SK-N-MC (cell line): ENCODE results near the gene ADCY9.
A peak's percentile ranks its signal among the peaks of the same experiment; 100 is the strongest.
"Not testable (repeated sequence)": the region's sequence is repeated elsewhere in the genome, so short reads cannot be mapped to it uniquely, and the experiment has no call there.

Source experiments
- DNase-seq: peaks from one replicate; pipeline ENCODE4 v3.0.0-alpha.2; 2011; ENCODE audit warnings: low read depth, low spot score
- H3K27ac ChIP-seq: fragments of 200-600 bp; sonication (generic); 2 replicates; pipeline ENCODE4 v1.5.1; 2016; ENCODE audit warnings: mixed run types
- H3K36me3 ChIP-seq: fragments of 200-600 bp; sonication (generic); 2 replicates; pipeline ENCODE4 v1.6.1; 2017; ENCODE audit warnings: antibody characterized with exemption, low read length, mixed read lengths; ENCODE audit not compliant: insufficient read depth
- H3K4me3 ChIP-seq: fragments of 200-600 bp; sonication (generic); 2 replicates; pipeline ENCODE4 v1.5.1; 2016
- H3K9ac ChIP-seq: fragments of 200-600 bp; sonication (generic); 2 replicates; pipeline ENCODE4 v1.8.0; 2017; ENCODE audit warnings: mixed run types, mixed read lengths; ENCODE audit not compliant: insufficient read length
- H3K9me3 ChIP-seq: fragments of 200-600 bp; sonication (generic); 2 replicates; pipeline ENCODE4 v1.6.1; 2017; ENCODE audit warnings: low read depth, mild to moderate bottlenecking, antibody characterized with exemption, low read length, moderate library complexity, mixed read lengths
- EZH2 ChIP-seq: fragments of 200-600 bp; sonication (generic); IDR thresholded peaks from one replicate; pipeline ENCODE4 v1.6.1; 2017; ENCODE audit warnings: antibody characterized with exemption
- FOXP2 ChIP-seq: optimal IDR thresholded peaks from 2 replicates; pipeline ENCODE3; 2011; ENCODE audit warnings: mild to moderate bottlenecking, moderate library complexity; ENCODE audit not compliant: insufficient read depth; ENCODE audit errors: extremely low read length, control extremely low read depth
- POLR2AphosphoS5 ChIP-seq: IDR thresholded peaks from 2 replicates; pipeline ENCODE4 v1.6.1; 2012; ENCODE audit warnings: mild to moderate bottlenecking, low read depth, low read length, borderline replicate concordance

ADCY9 gene

GRCh38 chr16:3938843-3939624 lies 177.2 kb downstream of the ADCY9 start:
- Histone ChIP-seq H3K9me3 (no peaks in the 10 kb centered on the region), H3K27ac (0 out of 2 replicates have a peak overlapping the region, but pooled peaks have one; percentile 20), H3K4me3 (peak overlapping the region; percentile 68), H3K9ac (peak overlapping the region; percentile 40), H3K36me3 (no peaks in the 10 kb centered on the region)
- TF ChIP-seq FOXP2, result peak; percentile 54
- no peak for TF ChIP-seq EZH2
- TF ChIP-seq POLR2AphosphoS5, result no peak
- DNase-seq, result no peak

- no peak for TF ChIP-seq POLR2AphosphoS5
- no peak for TF ChIP-seq EZH2
- no peak for TF ChIP-seq FOXP2
- no peak overlapping the region for H3K27ac ChIP-seq
- H3K9me3 ChIP-seq, result no peaks in the 10 kb centered on the region
- no peak for DNase-seq
- H3K9ac ChIP-seq, result no peak overlapping the region
- no peaks in the 10 kb centered on the region for H3K36me3 ChIP-seq
- peak overlapping the region; percentile 68 for H3K4me3 ChIP-seq
Observed at GRCh38 chr16:3938471-3938842, 177.8 kb downstream of the ADCY9 start.

GRCh38 chr16:3937066-3937875 lies 179.0 kb downstream of the ADCY9 start:
- H3K9ac ChIP-seq, result no peak overlapping the region
- no peak for TF ChIP-seq FOXP2
- TF ChIP-seq POLR2AphosphoS5, result no peak
- TF ChIP-seq EZH2, result no peak
- no peaks in the 10 kb centered on the region for H3K9me3 ChIP-seq
- DNase-seq, result no peak
- H3K27ac ChIP-seq, result no peak overlapping the region
- H3K36me3 ChIP-seq, result no peaks in the 10 kb centered on the region
- no peak overlapping the region for H3K4me3 ChIP-seq

GRCh38 chr16:3935921-3936320 lies 180.3 kb downstream of the ADCY9 start:
- H3K4me3 ChIP-seq, result no peak overlapping the region
- DNase-seq, result no peak
- no peaks in the 10 kb centered on the region for H3K9me3 ChIP-seq
- no peak overlapping the region for H3K9ac ChIP-seq
- no peak overlapping the region for H3K27ac ChIP-seq
- no peaks in the 10 kb centered on the region for H3K36me3 ChIP-seq
- TF ChIP-seq FOXP2 (no peak), POLR2AphosphoS5 (no peak), EZH2 (no peak)

- no peak for DNase-seq
- Histone ChIP-seq H3K9ac (peak overlapping the region; percentile 11), H3K27ac (no peak overlapping the region), H3K4me3 (no peak overlapping the region), H3K9me3 (no peaks in the 10 kb centered on the region), H3K36me3 (no peaks in the 10 kb centered on the region)
- no peak for TF ChIP-seq EZH2
- TF ChIP-seq POLR2AphosphoS5, result no peak
- no peak for TF ChIP-seq FOXP2
Observed at GRCh38 chr16:3934491-3935181, 181.6 kb downstream of the ADCY9 start.

GRCh38 chr16:3927147-3927546 lies 189.1 kb downstream of the ADCY9 start:
- not testable (repeated sequence) for H3K36me3 ChIP-seq, H3K9me3 ChIP-seq, H3K9ac ChIP-seq, DNase-seq, H3K4me3 ChIP-seq, H3K27ac ChIP-seq

- TF ChIP-seq POLR2AphosphoS5, result no peak
- TF ChIP-seq EZH2, result no peak
- no peak for TF ChIP-seq FOXP2
Observed at GRCh38 chr16:3924763-3925162, 191.5 kb downstream of the ADCY9 start.

GRCh38 chr16:3922241-3922640 lies 194.0 kb downstream of the ADCY9 start:
- H3K36me3 ChIP-seq, result no peaks in the 10 kb centered on the region
- no peak overlapping the region for H3K9ac ChIP-seq
- H3K4me3 ChIP-seq, result no peak overlapping the region
- no peak overlapping the region for H3K27ac ChIP-seq
- DNase-seq, result no peak
- no peak for TF ChIP-seq FOXP2
- TF ChIP-seq POLR2AphosphoS5, result no peak
- no peak for TF ChIP-seq EZH2
- no peaks in the 10 kb centered on the region for H3K9me3 ChIP-seq

More at GRCh38 chr16:3924763-3925162, 191.5 kb downstream of the ADCY9 start:
- no peak overlapping the region for H3K9ac ChIP-seq
- DNase-seq, result no peak
- H3K36me3 ChIP-seq, result no peaks in the 10 kb centered on the region
- H3K27ac ChIP-seq, result no peak overlapping the region
- H3K4me3 ChIP-seq, result no peak overlapping the region
- no peaks in the 10 kb centered on the region for H3K9me3 ChIP-seq
